ENCODE data around the gene CACNA2D3.

DNA sequence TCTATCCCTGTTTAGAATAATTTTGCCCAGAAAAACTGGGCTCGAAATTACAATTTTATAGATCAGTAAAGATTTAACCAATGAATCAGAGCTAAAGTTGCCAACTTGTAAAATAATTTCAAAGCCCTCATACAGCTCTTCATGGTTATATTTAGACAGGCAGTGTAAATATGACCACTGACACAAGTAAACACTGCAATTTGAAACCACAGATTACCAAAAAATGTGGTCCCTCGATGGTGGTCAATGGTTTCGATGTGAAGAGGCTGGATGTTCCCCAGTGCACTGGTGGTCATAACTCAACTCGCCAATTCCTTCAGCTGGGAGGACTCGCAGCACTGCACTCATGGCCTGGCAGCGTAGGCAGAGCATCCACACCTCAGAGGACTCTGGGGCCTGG lies 776.9 kb downstream of the CACNA2D3 start:
- TF ChIP-seq, protein P1, sequence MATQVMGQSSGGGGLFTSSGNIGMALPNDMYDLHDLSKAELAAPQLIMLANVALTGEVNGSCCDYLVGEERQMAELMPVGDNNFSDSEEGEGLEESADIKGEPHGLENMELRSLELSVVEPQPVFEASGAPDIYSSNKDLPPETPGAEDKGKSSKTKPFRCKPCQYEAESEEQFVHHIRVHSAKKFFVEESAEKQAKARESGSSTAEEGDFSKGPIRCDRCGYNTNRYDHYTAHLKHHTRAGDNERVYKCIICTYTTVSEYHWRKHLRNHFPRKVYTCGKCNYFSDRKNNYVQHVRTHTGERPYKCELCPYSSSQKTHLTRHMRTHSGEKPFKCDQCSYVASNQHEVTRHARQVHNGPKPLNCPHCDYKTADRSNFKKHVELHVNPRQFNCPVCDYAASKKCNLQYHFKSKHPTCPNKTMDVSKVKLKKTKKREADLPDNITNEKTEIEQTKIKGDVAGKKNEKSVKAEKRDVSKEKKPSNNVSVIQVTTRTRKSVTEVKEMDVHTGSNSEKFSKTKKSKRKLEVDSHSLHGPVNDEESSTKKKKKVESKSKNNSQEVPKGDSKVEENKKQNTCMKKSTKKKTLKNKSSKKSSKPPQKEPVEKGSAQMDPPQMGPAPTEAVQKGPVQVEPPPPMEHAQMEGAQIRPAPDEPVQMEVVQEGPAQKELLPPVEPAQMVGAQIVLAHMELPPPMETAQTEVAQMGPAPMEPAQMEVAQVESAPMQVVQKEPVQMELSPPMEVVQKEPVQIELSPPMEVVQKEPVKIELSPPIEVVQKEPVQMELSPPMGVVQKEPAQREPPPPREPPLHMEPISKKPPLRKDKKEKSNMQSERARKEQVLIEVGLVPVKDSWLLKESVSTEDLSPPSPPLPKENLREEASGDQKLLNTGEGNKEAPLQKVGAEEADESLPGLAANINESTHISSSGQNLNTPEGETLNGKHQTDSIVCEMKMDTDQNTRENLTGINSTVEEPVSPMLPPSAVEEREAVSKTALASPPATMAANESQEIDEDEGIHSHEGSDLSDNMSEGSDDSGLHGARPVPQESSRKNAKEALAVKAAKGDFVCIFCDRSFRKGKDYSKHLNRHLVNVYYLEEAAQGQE (IDR thresholded peaks at IDR 0.05) = no peak
- TF ChIP-seq CTCF (IDR thresholded peaks at IDR 0.05) (no peak), POLR2AphosphoS2 (conservative IDR thresholded peaks at IDR 0.05; ENCODE audit: low read length) (no peak), MAFK (IDR thresholded peaks at IDR 0.05; ENCODE audit: partially characterized antibody) (no peak)

Data from A549 (cell line).